HepG2 (cell line): ENCODE results near the gene PLEKHA8. TPM values are rescaled to one million over a fixed set of nuclear protein-coding genes. Genes with fewer than 3 reads are reported as not detected.

Experiments
- ELF1 ChIP-seq: sonication (generic); formaldehyde crosslinking; IDR thresholded peaks from 2 replicates; pipeline ENCODE4 v1.4.0; 2020; ENCODE audit warnings: missing genetic modification reagents
- FOXC1 ChIP-seq: sonication (generic); formaldehyde crosslinking; IDR thresholded peaks from 2 replicates; pipeline ENCODE4 v1.8.0; 2022; ENCODE audit warnings: mild to moderate bottlenecking, missing genetic modification reagents, borderline replicate concordance
- HNF4A ChIP-seq: sonication (generic); formaldehyde crosslinking; IDR thresholded peaks from 2 replicates; pipeline ENCODE4 v1.4.0; 2020; ENCODE audit warnings: missing genetic modification reagents
- ISX ChIP-seq: sonication (generic); formaldehyde crosslinking; conservative IDR thresholded peaks from 2 replicates; pipeline ENCODE4 v1.5.0; 2020; ENCODE audit warnings: missing genetic modification reagents
- LCORL ChIP-seq, 2 experiments: fragments of 450-650 bp in 1 of 2; sonication (generic) in 1 of 2; formaldehyde crosslinking in 1 of 2; IDR thresholded peaks; 2 replicates each; pipeline versions ENCODE4 v1.5.0 to v1.6.1; 2017 to 2020; ENCODE audit warnings: antibody characterized with exemption in 1 of 2, missing genetic modification reagents in 1 of 2
- MAFG ChIP-seq: sonication (generic); formaldehyde crosslinking; IDR thresholded peaks from 2 replicates; pipeline ENCODE4 v1.5.1; 2020; ENCODE audit warnings: mild to moderate bottlenecking, missing genetic modification reagents
- NFKB2 ChIP-seq: sonication (generic); formaldehyde crosslinking; IDR thresholded peaks from 2 replicates; pipeline ENCODE4 v1.4.0; 2020; ENCODE audit warnings: missing genetic modification reagents, borderline replicate concordance
- ONECUT2 ChIP-seq: sonication (generic); formaldehyde crosslinking; IDR thresholded peaks from 2 replicates; pipeline ENCODE4 v1.4.0; 2020; ENCODE audit warnings: missing genetic modification reagents
- POLR2G ChIP-seq: fragments of 200-400 bp; formaldehyde crosslinking; IDR thresholded peaks from 2 replicates; pipeline ENCODE4 v1.6.1; 2018; ENCODE audit warnings: mild to moderate bottlenecking, low read depth, low read length, moderate library complexity
- REST ChIP-seq, 2 experiments: IDR thresholded peaks; 2 replicates each; pipeline ENCODE4 v1.6.1; 2011 to 2012; ENCODE audit warnings: low read length in 2 of 2, borderline replicate concordance in 1 of 2, low read depth in 1 of 2, mild to moderate bottlenecking in 1 of 2, moderate library complexity in 1 of 2
- SKI ChIP-seq: fragments of 450-650 bp; IDR thresholded peaks from one replicate; pipeline ENCODE4 v1.6.1; 2018; ENCODE audit warnings: mild to moderate bottlenecking; ENCODE audit not compliant: partially characterized antibody
- SRF ChIP-seq: IDR thresholded peaks from 2 replicates; pipeline ENCODE4 v1.6.1; 2011; ENCODE audit warnings: mild to moderate bottlenecking, low read depth, low read length, moderate library complexity
- WIZ ChIP-seq: sonication (generic); formaldehyde crosslinking; IDR thresholded peaks from 2 replicates; pipeline ENCODE4 v1.5.1; 2020; ENCODE audit warnings: mild to moderate bottlenecking, missing genetic modification reagents
- YEATS4 ChIP-seq: sonication (generic); formaldehyde crosslinking; IDR thresholded peaks from 2 replicates; pipeline ENCODE4 v1.4.0; 2020; ENCODE audit warnings: missing genetic modification reagents, borderline replicate concordance
- ZKSCAN8 ChIP-seq: IDR thresholded peaks from 2 replicates; pipeline ENCODE4 v1.6.1; 2016; ENCODE audit warnings: borderline replicate concordance, missing genetic modification reagents, missing compliant biosample characterization
- ZMAT3 ChIP-seq: sonication (generic); formaldehyde crosslinking; conservative IDR thresholded peaks from 2 replicates; pipeline ENCODE4 v1.7.0; 2021; ENCODE audit warnings: missing genetic modification reagents
- ZNF580 ChIP-seq: IDR thresholded peaks from 2 replicates; pipeline ENCODE4 v1.6.1; 2016; ENCODE audit warnings: low read depth, borderline replicate concordance
- ZNF772 ChIP-seq: sonication (generic); formaldehyde crosslinking; IDR thresholded peaks from 2 replicates; pipeline ENCODE4 v1.5.0; 2020; ENCODE audit warnings: mild to moderate bottlenecking, missing genetic modification reagents
- ZSCAN30 ChIP-seq: sonication (generic); formaldehyde crosslinking; IDR thresholded peaks from 2 replicates; pipeline ENCODE4 v1.5.0; 2020; ENCODE audit warnings: mild to moderate bottlenecking, missing genetic modification reagents
- polyA plus RNA-seq, 8 experiments: library from polyadenylated mRNA; depleted of rRNA in 3 of 8; stranded (reverse) in 7 of 8; unstranded in 1 of 8; fragments of >200 nt; fragmentation: Illumina TruSeq in 4 of 8; extraction: Trizol in 4 of 8; gene quantifications; 2 replicates each; pipeline versions ENCODE4 v1.2.1 to v1.2.3, GENCODE V29; 2011 to 2016; ENCODE audit warnings: low read depth in 4 of 8, missing spikeins in 1 of 8, mixed read lengths in 1 of 8; ENCODE audit not compliant: insufficient read depth in 1 of 8
- total RNA-seq, 5 experiments: library from RNA; depleted of rRNA; stranded (reverse); fragments of >200 nt; fragmentation: Illumina TruSeq; extraction: Trizol; gene quantifications; 2 replicates each; pipeline ENCODE4 v1.2.3, GENCODE V29; 2016; ENCODE audit warnings: low read depth in 1 of 5
- TF ChIP-seq, protein P1 (sequence below): sonication (generic); formaldehyde crosslinking; IDR thresholded peaks from 2 replicates; pipeline ENCODE4 v1.4.0; 2020; ENCODE audit warnings: mild to moderate bottlenecking, missing genetic modification reagents
- TF ChIP-seq, protein P2 (sequence below): sonication (generic); formaldehyde crosslinking; IDR thresholded peaks from 2 replicates; pipeline ENCODE4 v1.4.0; 2020; ENCODE audit warnings: missing genetic modification reagents
- TF ChIP-seq, protein P3 (sequence below): sonication (generic); formaldehyde crosslinking; IDR thresholded peaks from 2 replicates; pipeline ENCODE4 v1.4.0; 2020; ENCODE audit warnings: mild to moderate bottlenecking, low read depth, missing genetic modification reagents

PLEKHA8 gene
- total and polyA plus RNA-seq, 2 of the 13 experiments (the other 11 are each of a cell fraction or from before 2014, with no cell fraction given) = 12.5 to 26.4 TPM

DNA sequence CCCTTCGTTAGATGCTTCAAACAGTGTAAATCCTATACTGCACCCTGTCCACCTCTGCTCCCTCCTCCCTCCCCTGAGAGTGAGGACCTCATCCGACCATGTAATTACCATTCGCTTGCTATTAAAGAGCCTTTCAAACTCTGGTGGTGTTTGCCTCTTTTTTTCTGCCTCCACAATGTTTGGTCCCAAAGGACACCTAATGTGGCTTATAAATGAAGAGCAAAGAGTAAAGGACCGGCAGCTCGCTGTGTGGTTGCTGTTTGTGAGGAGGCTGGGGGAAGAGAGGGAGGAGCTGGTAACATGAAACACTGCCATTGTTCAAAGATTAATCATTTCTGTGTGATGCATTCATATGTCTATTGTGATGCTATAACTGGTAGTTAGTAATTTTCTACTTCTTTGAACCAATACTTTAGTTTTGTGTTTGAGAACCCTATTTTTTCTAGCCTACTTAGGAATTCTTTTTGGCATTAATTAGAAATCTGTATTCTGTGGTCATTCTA, 134.5 kb downstream of the PLEKHA8 start (continued):
- TF ChIP-seq, protein P1, sequence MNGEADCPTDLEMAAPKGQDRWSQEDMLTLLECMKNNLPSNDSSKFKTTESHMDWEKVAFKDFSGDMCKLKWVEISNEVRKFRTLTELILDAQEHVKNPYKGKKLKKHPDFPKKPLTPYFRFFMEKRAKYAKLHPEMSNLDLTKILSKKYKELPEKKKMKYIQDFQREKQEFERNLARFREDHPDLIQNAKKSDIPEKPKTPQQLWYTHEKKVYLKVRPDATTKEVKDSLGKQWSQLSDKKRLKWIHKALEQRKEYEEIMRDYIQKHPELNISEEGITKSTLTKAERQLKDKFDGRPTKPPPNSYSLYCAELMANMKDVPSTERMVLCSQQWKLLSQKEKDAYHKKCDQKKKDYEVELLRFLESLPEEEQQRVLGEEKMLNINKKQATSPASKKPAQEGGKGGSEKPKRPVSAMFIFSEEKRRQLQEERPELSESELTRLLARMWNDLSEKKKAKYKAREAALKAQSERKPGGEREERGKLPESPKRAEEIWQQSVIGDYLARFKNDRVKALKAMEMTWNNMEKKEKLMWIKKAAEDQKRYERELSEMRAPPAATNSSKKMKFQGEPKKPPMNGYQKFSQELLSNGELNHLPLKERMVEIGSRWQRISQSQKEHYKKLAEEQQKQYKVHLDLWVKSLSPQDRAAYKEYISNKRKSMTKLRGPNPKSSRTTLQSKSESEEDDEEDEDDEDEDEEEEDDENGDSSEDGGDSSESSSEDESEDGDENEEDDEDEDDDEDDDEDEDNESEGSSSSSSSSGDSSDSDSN (CRISPR knock-in tag) = no peak
- TF ChIP-seq, protein P2, sequence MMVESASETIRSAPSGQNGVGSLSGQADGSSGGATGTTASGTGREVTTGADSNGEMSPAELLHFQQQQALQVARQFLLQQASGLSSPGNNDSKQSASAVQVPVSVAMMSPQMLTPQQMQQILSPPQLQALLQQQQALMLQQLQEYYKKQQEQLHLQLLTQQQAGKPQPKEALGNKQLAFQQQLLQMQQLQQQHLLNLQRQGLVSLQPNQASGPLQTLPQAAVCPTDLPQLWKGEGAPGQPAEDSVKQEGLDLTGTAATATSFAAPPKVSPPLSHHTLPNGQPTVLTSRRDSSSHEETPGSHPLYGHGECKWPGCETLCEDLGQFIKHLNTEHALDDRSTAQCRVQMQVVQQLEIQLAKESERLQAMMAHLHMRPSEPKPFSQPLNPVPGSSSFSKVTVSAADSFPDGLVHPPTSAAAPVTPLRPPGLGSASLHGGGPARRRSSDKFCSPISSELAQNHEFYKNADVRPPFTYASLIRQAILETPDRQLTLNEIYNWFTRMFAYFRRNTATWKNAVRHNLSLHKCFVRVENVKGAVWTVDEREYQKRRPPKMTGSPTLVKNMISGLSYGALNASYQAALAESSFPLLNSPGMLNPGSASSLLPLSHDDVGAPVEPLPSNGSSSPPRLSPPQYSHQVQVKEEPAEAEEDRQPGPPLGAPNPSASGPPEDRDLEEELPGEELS (CRISPR knock-in tag) = peak; percentile 42; the same call in 1 of the 2 replicates
- TF ChIP-seq WIZ (CRISPR knock-in tag) (no peak), ZNF580 (CRISPR knock-in tag) (no peak), ZKSCAN8 (CRISPR knock-in tag) (0 out of 2 replicates have a peak, but pooled peaks have one; percentile 29), ISX (CRISPR knock-in tag) (no peak), NFKB2 (CRISPR knock-in tag) (no peak), FOXC1 (CRISPR knock-in tag) (no peak), SKI (no peak), MAFG (CRISPR knock-in tag) (no peak), SRF (no peak), ZNF772 (CRISPR knock-in tag) (no peak), REST (IDR thresholded peaks at IDR 0.05; ENCODE audit: borderline replicate concordance in 1 of 2, low read depth in 1 of 2, low read length in 2 of 2) (no peak), HNF4A (CRISPR knock-in tag) (peak; percentile 32; the same call in 1 of the 2 replicates), ZSCAN30 (CRISPR knock-in tag) (no peak), YEATS4 (CRISPR knock-in tag) (0 out of 2 replicates have a peak, but pooled peaks have one; percentile 28), LCORL (IDR thresholded peaks at IDR 0.05) (no peak), LCORL (CRISPR knock-in tag; IDR thresholded peaks at IDR 0.05) (no peak), POLR2G (no peak), ZMAT3 (no peak), ONECUT2 (CRISPR knock-in tag) (no peak), ELF1 (CRISPR knock-in tag) (no peak)
- TF ChIP-seq, protein P3, sequence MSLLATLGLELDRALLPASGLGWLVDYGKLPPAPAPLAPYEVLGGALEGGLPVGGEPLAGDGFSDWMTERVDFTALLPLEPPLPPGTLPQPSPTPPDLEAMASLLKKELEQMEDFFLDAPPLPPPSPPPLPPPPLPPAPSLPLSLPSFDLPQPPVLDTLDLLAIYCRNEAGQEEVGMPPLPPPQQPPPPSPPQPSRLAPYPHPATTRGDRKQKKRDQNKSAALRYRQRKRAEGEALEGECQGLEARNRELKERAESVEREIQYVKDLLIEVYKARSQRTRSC (CRISPR knock-in tag) = no peak
